ENCODE results near the gene ITCH. TPM values are rescaled to one million over a fixed set of nuclear protein-coding genes. Genes with fewer than 3 reads are reported as not detected.

Gene ITCH
- total RNA-seq, 2 experiments from 2014 or later = 26.1 to 36.8 TPM

DNA sequence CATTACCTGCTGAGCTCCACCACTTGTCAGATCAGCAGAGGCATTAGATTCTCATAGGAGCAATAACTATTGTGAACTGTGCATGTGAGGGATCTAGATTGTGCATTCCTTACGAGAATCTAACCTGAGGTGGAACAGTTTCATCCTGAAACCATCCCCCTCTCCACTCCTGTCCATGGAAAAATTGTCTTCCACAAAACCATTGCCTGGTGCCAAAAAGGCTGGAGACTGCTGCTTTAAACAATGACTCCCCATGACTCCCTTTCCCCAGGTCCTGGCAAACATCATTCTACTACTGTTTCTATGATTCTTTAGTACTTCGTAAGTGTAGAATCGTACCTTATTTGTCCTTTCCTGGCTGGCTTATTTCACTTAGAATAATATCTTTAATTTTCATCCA lies 143.4 kb downstream of the ITCH start:
- BruUV-seq (replicated peaks) = no TSS peak
- ChIA-PET POLR2A (no interaction called here), CTCF (ENCODE audit: unreplicated experiment) (no interaction called here)
- Histone ChIP-seq H4K20me1 (ENCODE audit: insufficient read depth, low read length) (no peaks in the 10 kb centered on the region), H3K79me2 (ENCODE audit: insufficient read depth, low read depth, low read length) (no peaks in the 10 kb centered on the region), H3K27ac (ENCODE audit: low read depth, low read length, poor library complexity, severe bottlenecking) (no peak overlapping the region), H3K4me3 (ENCODE audit: low read depth, low read length, poor library complexity, severe bottlenecking) (no peak overlapping the region), H3K36me3 (ENCODE audit: insufficient read depth, low read length) (peaks cover 66% of the 10 kb centered on the region), H2AFZ (ENCODE audit: low read length) (no peak overlapping the region), H3K9me3 (ENCODE audit: low read length) (no peaks in the 10 kb centered on the region), H3K4me1 (ENCODE audit: insufficient read depth, low read length, poor library complexity, severe bottlenecking) (no peaks in the 10 kb centered on the region), H3K4me2 (ENCODE audit: low read length) (no peak overlapping the region), H3K9me2 (ENCODE audit: insufficient read depth, low read length) (no peaks in the 10 kb centered on the region)
- TF ChIP-seq, protein P1, sequence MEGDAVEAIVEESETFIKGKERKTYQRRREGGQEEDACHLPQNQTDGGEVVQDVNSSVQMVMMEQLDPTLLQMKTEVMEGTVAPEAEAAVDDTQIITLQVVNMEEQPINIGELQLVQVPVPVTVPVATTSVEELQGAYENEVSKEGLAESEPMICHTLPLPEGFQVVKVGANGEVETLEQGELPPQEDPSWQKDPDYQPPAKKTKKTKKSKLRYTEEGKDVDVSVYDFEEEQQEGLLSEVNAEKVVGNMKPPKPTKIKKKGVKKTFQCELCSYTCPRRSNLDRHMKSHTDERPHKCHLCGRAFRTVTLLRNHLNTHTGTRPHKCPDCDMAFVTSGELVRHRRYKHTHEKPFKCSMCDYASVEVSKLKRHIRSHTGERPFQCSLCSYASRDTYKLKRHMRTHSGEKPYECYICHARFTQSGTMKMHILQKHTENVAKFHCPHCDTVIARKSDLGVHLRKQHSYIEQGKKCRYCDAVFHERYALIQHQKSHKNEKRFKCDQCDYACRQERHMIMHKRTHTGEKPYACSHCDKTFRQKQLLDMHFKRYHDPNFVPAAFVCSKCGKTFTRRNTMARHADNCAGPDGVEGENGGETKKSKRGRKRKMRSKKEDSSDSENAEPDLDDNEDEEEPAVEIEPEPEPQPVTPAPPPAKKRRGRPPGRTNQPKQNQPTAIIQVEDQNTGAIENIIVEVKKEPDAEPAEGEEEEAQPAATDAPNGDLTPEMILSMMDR (conservative IDR thresholded peaks at IDR 0.05; ENCODE audit: low read length) = no peak
- TF ChIP-seq EZH2phosphoT487 (IDR thresholded peaks at IDR 0.05; ENCODE audit: borderline replicate concordance, low read depth, low read length) = no peak
- DNase-seq (ENCODE audit: low spot score) = no peak
- intact Hi-C loops (cut with micrococcal nuclease; ENCODE audit: unreplicated experiment) = no loop called here

DNA sequence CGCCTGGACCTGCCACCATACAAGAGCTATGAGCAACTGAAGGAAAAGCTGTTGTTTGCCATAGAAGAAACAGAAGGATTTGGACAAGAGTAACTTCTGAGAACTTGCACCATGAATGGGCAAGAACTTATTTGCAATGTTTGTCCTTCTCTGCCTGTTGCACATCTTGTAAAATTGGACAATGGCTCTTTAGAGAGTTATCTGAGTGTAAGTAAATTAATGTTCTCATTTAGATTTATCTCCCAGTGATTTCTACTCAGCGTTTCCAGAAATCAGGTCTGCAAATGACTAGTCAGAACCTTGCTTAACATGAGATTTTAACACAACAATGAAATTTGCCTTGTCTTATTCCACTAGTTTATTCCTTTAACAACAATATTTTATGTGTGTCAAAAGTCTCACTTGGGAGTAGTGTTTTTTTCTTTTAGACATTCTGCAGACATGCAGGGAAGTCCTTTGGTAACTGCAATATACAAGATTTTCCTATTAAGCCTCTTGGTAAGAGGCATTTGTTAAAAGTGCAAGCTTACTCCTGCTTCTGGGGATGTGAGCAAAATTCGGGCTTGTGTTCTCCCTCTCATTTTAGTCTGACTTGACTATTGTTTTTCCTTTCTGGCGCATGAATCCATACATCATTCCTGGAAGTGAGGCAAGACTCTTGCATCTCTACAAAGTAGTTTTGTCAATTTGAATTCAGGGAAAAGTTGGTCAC lies 144.8 kb downstream of the ITCH start:
- POLR2A ChIA-PET = no interaction called here
- intact Hi-C loops (cut with micrococcal nuclease; ENCODE audit: unreplicated experiment) = no loop called here
- H3K36me3 ChIP-seq (ENCODE audit: insufficient read depth, low read length) = peaks cover 60% of the 10 kb centered on the region

DNA sequence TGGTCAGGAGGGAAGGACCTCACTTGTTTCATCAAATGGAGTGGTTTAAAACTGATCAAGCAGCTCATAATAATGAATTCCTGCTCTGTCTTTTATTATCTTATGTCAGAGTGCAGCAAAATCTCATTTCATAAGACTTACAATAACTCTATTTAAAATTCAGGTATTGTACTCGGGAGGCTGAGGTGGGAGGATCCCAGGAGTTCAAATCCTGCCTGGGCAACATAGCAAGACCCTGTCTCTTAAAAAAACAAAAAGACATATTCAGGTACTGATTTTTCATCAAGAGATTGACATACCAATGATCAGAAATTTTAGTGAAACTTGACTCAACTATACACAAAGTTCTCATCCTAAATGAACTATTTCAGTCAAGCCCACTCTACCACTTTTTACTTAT lies 147.5 kb downstream of the ITCH start:
- no TSS peak for BruUV-seq (replicated peaks)
- POLR2A ChIA-PET = interaction anchor here (0.5 kb wide), 1 partner anchor 282 kb away, joined by 4 read pairs; no protein-coding TSS in a partner anchor
- H3K4me1 ChIP-seq (ENCODE audit: insufficient read depth, low read length, poor library complexity, severe bottlenecking) = peaks cover 6% of the 10 kb centered on the region
- H3K36me3 ChIP-seq (ENCODE audit: insufficient read depth, low read length) = peaks cover 49% of the 10 kb centered on the region; the same call in 1 of the 2 replicates
- H3K79me2 ChIP-seq (ENCODE audit: insufficient read depth, low read depth, low read length) = no peaks in the 10 kb centered on the region; the same call in 1 of the 2 replicates
- no peaks in the 10 kb centered on the region for H3K9me2 ChIP-seq (ENCODE audit: insufficient read depth, low read length)
- H4K20me1 ChIP-seq (ENCODE audit: insufficient read depth, low read length) = no peaks in the 10 kb centered on the region
- intact Hi-C loops (cut with micrococcal nuclease; ENCODE audit: unreplicated experiment) = no loop called here
- H3K9me3 ChIP-seq (ENCODE audit: low read length) = no peaks in the 10 kb centered on the region
- no peak for DNase-seq (ENCODE audit: low spot score)
- no peak overlapping the region for H2AFZ ChIP-seq (ENCODE audit: low read length)
- no peak overlapping the region for H3K27ac ChIP-seq (ENCODE audit: low read depth, low read length, poor library complexity, severe bottlenecking)
- CTCF ChIA-PET (ENCODE audit: unreplicated experiment) = no interaction called here
- H3K4me2 ChIP-seq (ENCODE audit: low read length) = no peak overlapping the region
- TF ChIP-seq, protein P1 (conservative IDR thresholded peaks at IDR 0.05; ENCODE audit: low read length) = no peak
- TF ChIP-seq EZH2phosphoT487 (IDR thresholded peaks at IDR 0.05; ENCODE audit: borderline replicate concordance, low read depth, low read length) = no peak
- H3K4me3 ChIP-seq (ENCODE audit: low read depth, low read length, poor library complexity, severe bottlenecking) = no peak overlapping the region

More for the DNA sequence above, 144.8 kb downstream of the ITCH start:
- Histone ChIP-seq H3K27ac (ENCODE audit: low read depth, low read length, poor library complexity, severe bottlenecking) (no peak overlapping the region), H3K9me3 (ENCODE audit: low read length) (no peaks in the 10 kb centered on the region), H3K9me2 (ENCODE audit: insufficient read depth, low read length) (no peaks in the 10 kb centered on the region), H2AFZ (ENCODE audit: low read length) (no peak overlapping the region), H4K20me1 (ENCODE audit: insufficient read depth, low read length) (no peaks in the 10 kb centered on the region), H3K4me3 (ENCODE audit: low read depth, low read length, poor library complexity, severe bottlenecking) (no peak overlapping the region), H3K4me1 (ENCODE audit: insufficient read depth, low read length, poor library complexity, severe bottlenecking) (no peaks in the 10 kb centered on the region), H3K79me2 (ENCODE audit: insufficient read depth, low read depth, low read length) (no peaks in the 10 kb centered on the region), H3K4me2 (ENCODE audit: low read length) (no peak overlapping the region)
- no peak for DNase-seq (ENCODE audit: low spot score)
- TF ChIP-seq EZH2phosphoT487 (IDR thresholded peaks at IDR 0.05; ENCODE audit: borderline replicate concordance, low read depth, low read length) = no peak
- TF ChIP-seq, protein P1 (conservative IDR thresholded peaks at IDR 0.05; ENCODE audit: low read length) = no peak
- CTCF ChIA-PET (ENCODE audit: unreplicated experiment) = no interaction called here
- no TSS peak for BruUV-seq (replicated peaks)
